Measurements from ENCODE around the gene ACY1.

The ACY1 gene

DNA sequence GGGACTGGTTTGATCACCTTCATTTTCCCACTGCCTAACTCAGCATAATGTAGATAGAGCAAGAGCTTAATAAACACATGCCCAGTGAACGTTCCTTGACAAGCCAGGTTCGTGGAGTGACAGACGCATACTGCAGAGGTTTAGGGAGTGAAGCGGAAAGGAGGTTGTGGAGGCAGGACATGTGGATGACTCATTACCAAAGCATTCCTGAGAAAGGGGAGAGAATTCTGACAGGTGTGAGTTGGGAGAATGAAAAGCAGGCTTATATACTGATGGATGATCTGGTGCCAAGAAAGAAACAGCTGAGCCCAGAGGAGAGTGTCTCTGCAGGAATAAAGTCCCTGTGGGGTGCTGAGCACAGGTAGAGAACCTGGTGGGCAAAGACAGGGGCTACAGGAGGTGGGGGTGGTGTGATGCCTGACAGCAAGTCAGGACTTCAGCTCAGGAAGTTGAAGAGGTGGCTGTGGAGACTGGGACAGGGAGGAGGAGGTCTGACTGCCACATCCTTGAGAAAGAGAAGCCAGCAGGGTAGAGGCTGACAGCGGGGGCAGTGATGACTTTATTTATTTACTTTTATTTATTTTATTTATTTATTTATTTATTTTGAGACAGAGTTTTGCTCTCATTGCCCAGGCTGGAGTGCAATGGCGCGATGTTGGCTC, 14.7 kb downstream of the ACY1 start:
- Histone ChIP-seq H3K4me3 (ENCODE audit: low read depth, low read length) (no peak overlapping the region), H3K9me3 (ENCODE audit: control insufficient read depth, insufficient read depth, low read depth, low read length) (no peaks in the 10 kb centered on the region), H3K36me3 (ENCODE audit: control insufficient read depth in 2 of 2, insufficient read depth in 1 of 2, low read length in 2 of 2) (peaks cover 0 to 25% of the 10 kb centered on the region in 2 experiments; a peak in 2 of 3 replicates), H3K4me1 (ENCODE audit: control insufficient read depth, insufficient read depth, low read length) (no peaks in the 10 kb centered on the region), H3K27ac (ENCODE audit: extremely low read depth, low read depth, low read length) (no peak overlapping the region)
- ChIA-PET CTCF (interaction anchor here (0.6 to 1.7 kb wide), 9 partner anchors 16 to 443 kb away, joined by 3 to 7 read pairs (median 3); partner anchors contain the start of genes PARP3 and RRP9), POLR2A (interaction anchor here (1.0 to 1.3 kb wide), 4 partner anchors 16 to 157 kb away, joined by 3 to 4 read pairs (median 3); no protein-coding TSS in a partner anchor)
- TF ChIP-seq SCRT2 (tag by site-specific recombination; IDR thresholded peaks at IDR 0.05) (peak; percentile 90), PRDM1 (tag by site-specific recombination; IDR thresholded peaks at IDR 0.05) (peak; percentile 95), SP7 (tag by site-specific recombination; IDR thresholded peaks at IDR 0.05) (0 out of 2 replicates have a peak, but pooled peaks have one; percentile 42), ZNF2 (tag by site-specific recombination; IDR thresholded peaks at IDR 0.05) (no peak), ZNF677 (tag by site-specific recombination; IDR thresholded peaks at IDR 0.05) (no peak), ZBTB17 (tag by site-specific recombination; IDR thresholded peaks at IDR 0.05) (peak; percentile 57), SP2 (tag by site-specific recombination; IDR thresholded peaks at IDR 0.05) (0 out of 2 replicates have a peak, but pooled peaks have one; percentile 23), WT1 (tag by site-specific recombination; IDR thresholded peaks at IDR 0.05) (peak; percentile 89), KLF8 (tag by site-specific recombination; IDR thresholded peaks at IDR 0.05) (peak; percentile 36; the same call in 1 of the 2 replicates), ZNF366 (tag by site-specific recombination; conservative IDR thresholded peaks at IDR 0.05) (0 out of 2 replicates have a peak, but pooled peaks have one; percentile 16)
- TF ChIP-seq, protein P1, sequence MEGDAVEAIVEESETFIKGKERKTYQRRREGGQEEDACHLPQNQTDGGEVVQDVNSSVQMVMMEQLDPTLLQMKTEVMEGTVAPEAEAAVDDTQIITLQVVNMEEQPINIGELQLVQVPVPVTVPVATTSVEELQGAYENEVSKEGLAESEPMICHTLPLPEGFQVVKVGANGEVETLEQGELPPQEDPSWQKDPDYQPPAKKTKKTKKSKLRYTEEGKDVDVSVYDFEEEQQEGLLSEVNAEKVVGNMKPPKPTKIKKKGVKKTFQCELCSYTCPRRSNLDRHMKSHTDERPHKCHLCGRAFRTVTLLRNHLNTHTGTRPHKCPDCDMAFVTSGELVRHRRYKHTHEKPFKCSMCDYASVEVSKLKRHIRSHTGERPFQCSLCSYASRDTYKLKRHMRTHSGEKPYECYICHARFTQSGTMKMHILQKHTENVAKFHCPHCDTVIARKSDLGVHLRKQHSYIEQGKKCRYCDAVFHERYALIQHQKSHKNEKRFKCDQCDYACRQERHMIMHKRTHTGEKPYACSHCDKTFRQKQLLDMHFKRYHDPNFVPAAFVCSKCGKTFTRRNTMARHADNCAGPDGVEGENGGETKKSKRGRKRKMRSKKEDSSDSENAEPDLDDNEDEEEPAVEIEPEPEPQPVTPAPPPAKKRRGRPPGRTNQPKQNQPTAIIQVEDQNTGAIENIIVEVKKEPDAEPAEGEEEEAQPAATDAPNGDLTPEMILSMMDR (tag by site-specific recombination; IDR thresholded peaks at IDR 0.05) = no peak
- TF ChIP-seq, protein P2, sequence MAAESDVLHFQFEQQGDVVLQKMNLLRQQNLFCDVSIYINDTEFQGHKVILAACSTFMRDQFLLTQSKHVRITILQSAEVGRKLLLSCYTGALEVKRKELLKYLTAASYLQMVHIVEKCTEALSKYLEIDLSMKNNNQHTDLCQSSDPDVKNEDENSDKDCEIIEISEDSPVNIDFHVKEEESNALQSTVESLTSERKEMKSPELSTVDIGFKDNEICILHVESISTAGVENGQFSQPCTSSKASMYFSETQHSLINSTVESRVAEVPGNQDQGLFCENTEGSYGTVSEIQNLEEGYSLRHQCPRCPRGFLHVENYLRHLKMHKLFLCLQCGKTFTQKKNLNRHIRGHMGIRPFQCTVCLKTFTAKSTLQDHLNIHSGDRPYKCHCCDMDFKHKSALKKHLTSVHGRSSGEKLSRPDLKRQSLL (tag by site-specific recombination; IDR thresholded peaks at IDR 0.05) = no peak
- TF ChIP-seq, protein P3, sequence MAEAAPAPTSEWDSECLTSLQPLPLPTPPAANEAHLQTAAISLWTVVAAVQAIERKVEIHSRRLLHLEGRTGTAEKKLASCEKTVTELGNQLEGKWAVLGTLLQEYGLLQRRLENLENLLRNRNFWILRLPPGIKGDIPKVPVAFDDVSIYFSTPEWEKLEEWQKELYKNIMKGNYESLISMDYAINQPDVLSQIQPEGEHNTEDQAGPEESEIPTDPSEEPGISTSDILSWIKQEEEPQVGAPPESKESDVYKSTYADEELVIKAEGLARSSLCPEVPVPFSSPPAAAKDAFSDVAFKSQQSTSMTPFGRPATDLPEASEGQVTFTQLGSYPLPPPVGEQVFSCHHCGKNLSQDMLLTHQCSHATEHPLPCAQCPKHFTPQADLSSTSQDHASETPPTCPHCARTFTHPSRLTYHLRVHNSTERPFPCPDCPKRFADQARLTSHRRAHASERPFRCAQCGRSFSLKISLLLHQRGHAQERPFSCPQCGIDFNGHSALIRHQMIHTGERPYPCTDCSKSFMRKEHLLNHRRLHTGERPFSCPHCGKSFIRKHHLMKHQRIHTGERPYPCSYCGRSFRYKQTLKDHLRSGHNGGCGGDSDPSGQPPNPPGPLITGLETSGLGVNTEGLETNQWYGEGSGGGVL (tag by site-specific recombination; IDR thresholded peaks at IDR 0.05) = peak; percentile 24; the same call in 1 of the 2 replicates

DNA sequence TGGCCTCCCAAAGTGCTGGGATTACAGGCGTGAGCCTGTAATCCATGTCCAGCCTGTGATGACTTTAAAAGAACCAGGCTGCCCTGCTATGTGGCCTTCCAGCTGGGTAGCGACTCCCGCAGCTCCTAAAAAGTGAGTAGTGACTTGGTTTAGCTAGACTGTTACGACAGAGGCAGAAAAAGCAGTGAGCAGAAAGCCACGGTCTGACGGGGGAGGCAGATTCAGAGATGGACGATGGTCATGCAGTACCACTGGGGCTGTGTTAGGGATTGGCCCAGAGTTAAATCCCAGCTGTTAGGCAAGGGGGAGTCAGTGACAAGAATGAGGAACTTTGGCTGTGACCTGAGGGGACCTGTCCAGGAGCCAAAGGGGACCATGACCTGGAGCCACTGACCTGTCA, 15.4 kb downstream of the ACY1 start:
- Histone ChIP-seq H3K36me3 (ENCODE audit: control insufficient read depth in 2 of 2, insufficient read depth in 1 of 2, low read length in 2 of 2) (peaks cover 0 to 18% of the 10 kb centered on the region in 2 experiments; a peak in 1 of 3 replicates), H3K27ac (ENCODE audit: extremely low read depth, low read depth, low read length) (no peak overlapping the region), H3K4me3 (ENCODE audit: low read depth, low read length) (no peak overlapping the region), H3K9me3 (ENCODE audit: control insufficient read depth, insufficient read depth, low read depth, low read length) (no peaks in the 10 kb centered on the region), H3K4me1 (ENCODE audit: control insufficient read depth, insufficient read depth, low read length) (no peaks in the 10 kb centered on the region)
- CTCF ChIA-PET = interaction anchor here (0.6 to 1.7 kb wide), 6 partner anchors 48 to 146 kb away, joined by 3 to 7 read pairs (median 4); partner anchors contain the start of genes PARP3 and RRP9
- TF ChIP-seq ZNF76 (tag by site-specific recombination; IDR thresholded peaks at IDR 0.05; ENCODE audit: borderline replicate concordance, low read depth) = no peak
- no peak for TF ChIP-seq ZNF366 (tag by site-specific recombination; conservative IDR thresholded peaks at IDR 0.05)
- TF ChIP-seq ZNF169 (tag by site-specific recombination; IDR thresholded peaks at IDR 0.05) = no peak
- no peak for TF ChIP-seq ZNF311 (tag by site-specific recombination; IDR thresholded peaks at IDR 0.05; ENCODE audit: borderline replicate concordance)
- TF ChIP-seq KLF7 (tag by site-specific recombination; IDR thresholded peaks at IDR 0.05; ENCODE audit: borderline replicate concordance) = no peak
- no peak for TF ChIP-seq ZNF175 (tag by site-specific recombination; IDR thresholded peaks at IDR 0.05)
- TF ChIP-seq OSR2 (tag by site-specific recombination; IDR thresholded peaks at IDR 0.05) = no peak
- TF ChIP-seq RBAK (tag by site-specific recombination; IDR thresholded peaks at IDR 0.05) = no peak
- no peak for TF ChIP-seq ZSCAN30 (tag by site-specific recombination; IDR thresholded peaks at IDR 0.05)
- TF ChIP-seq, protein P4, sequence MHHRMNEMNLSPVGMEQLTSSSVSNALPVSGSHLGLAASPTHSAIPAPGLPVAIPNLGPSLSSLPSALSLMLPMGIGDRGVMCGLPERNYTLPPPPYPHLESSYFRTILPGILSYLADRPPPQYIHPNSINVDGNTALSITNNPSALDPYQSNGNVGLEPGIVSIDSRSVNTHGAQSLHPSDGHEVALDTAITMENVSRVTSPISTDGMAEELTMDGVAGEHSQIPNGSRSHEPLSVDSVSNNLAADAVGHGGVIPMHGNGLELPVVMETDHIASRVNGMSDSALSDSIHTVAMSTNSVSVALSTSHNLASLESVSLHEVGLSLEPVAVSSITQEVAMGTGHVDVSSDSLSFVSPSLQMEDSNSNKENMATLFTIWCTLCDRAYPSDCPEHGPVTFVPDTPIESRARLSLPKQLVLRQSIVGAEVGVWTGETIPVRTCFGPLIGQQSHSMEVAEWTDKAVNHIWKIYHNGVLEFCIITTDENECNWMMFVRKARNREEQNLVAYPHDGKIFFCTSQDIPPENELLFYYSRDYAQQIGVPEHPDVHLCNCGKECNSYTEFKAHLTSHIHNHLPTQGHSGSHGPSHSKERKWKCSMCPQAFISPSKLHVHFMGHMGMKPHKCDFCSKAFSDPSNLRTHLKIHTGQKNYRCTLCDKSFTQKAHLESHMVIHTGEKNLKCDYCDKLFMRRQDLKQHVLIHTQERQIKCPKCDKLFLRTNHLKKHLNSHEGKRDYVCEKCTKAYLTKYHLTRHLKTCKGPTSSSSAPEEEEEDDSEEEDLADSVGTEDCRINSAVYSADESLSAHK (tag by site-specific recombination; IDR thresholded peaks at IDR 0.05) = no peak
- TF ChIP-seq ZFP41 (tag by site-specific recombination; IDR thresholded peaks at IDR 0.05; ENCODE audit: borderline replicate concordance) = no peak
- POLR2A ChIA-PET = interaction anchor here (1.0 kb wide), 1 partner anchor 53 kb away, joined by 3 read pairs; no protein-coding TSS in a partner anchor

Data from HEK293 (cell line).